Hematopoietic multipotent progenitor cell treated with erythropoietin and hydrocortisone succinate and interleukin-3 and kit ligand, for 17 days (in vitro differentiated cells): ENCODE results near the gene IGIP.
A peak's percentile ranks its signal among the peaks of the same experiment; 100 is the strongest.

Experiments used
- DNase-seq: peaks from one replicate; pipeline ENCODE4 v3.0.0-alpha.2; 2015; ENCODE audit warnings: low spot score

Gene IGIP

GRCh38 chr5:140111011-140111858 is 14.5 kb upstream of the IGIP start:
- no peak for DNase-seq

GRCh38 chr5:140111859-140112551 is 13.7 kb upstream of the IGIP start:
- no peak for DNase-seq

- DNase-seq = no peak
These were observed 13.0 kb upstream of the IGIP start for GRCh38 chr5:140112685-140113179.

GRCh38 chr5:140113180-140113698 is 12.5 kb upstream of the IGIP start:
- DNase-seq = no peak

GRCh38 chr5:140113699-140114263 is 12.0 kb upstream of the IGIP start, which contains the start of gene PURA:
PURA (plus strand) TSS chr5:140114109; CDS start chr5:140114182, 73 bp downstream.
- peak; percentile 86 for DNase-seq

GRCh38 chr5:140114341-140115185 is 11.2 kb upstream of the IGIP start:
- peak; percentile 49 for DNase-seq

GRCh38 chr5:140115186-140115500 is 10.6 kb upstream of the IGIP start:
- no peak for DNase-seq

- no peak for DNase-seq
These were observed 9.0 kb upstream of the IGIP start for GRCh38 chr5:140116716-140117115.

- no peak for DNase-seq
These were observed 8.2 kb upstream of the IGIP start for GRCh38 chr5:140117523-140117922.

- no peak for DNase-seq
These were observed 7.3 kb upstream of the IGIP start for GRCh38 chr5:140118302-140118936.

GRCh38 chr5:140126315-140127012 is 727 bp downstream of the IGIP start:
- no peak for DNase-seq

- DNase-seq = no peak
These were observed 2.6 kb downstream of the IGIP start for GRCh38 chr5:140128376-140128775.

GRCh38 chr5:140130949-140131733 is 5.4 kb downstream of the IGIP start:
- DNase-seq = no peak

- DNase-seq = no peak
These were observed 6.3 kb downstream of the IGIP start for GRCh38 chr5:140131967-140132409.

GRCh38 chr5:140133514-140134167 is 7.9 kb downstream of the IGIP start:
- no peak for DNase-seq

GRCh38 chr5:140134277-140134935 is 8.7 kb downstream of the IGIP start:
- no peak for DNase-seq

GRCh38 chr5:140135127-140135526 is 9.4 kb downstream of the IGIP start:
- no peak for DNase-seq

GRCh38 chr5:140136624-140137023 is 10.9 kb downstream of the IGIP start:
- DNase-seq = no peak

GRCh38 chr5:140140435-140140834 is 14.7 kb downstream of the IGIP start:
- no peak for DNase-seq
